Metanephros (tissue), 1 donor: Measurements from ENCODE around the gene PRELID3B. TPM values are rescaled to one million over a fixed set of nuclear protein-coding genes. Genes with fewer than 3 reads are reported as not detected.

Experiments
- total RNA-seq: library from RNA; depleted of rRNA; stranded (reverse); fragments of >200 nt; gene quantifications from one replicate; pipeline ENCODE4 v1.2.3, GENCODE V29; 2014

The PRELID3B gene
- total RNA-seq = 53.0 TPM

GRCh38 chr20:59042151-59042795, at the start of gene PRELID3B:
TSS of gene PRELID3B (minus strand) at chr20:59042786. CDS start at chr20:59042730, 56 bp downstream.

GRCh38 chr20:59032023-59032712, 10.4 kb downstream of the PRELID3B start, which contains the start of gene ATP5F1E:
TSS of gene ATP5F1E (minus strand) at chr20:59032335. CDS start at chr20:59032251, 84 bp downstream.

GRCh38 chr20:59019217-59019616, 23.4 kb downstream of the PRELID3B start, which contains the start of gene TUBB1:
TSS of gene TUBB1 (plus strand) at chr20:59019429. CDS start at chr20:59019523, 94 bp downstream.

GRCh38 chr20:59006864-59007664, 35.5 kb downstream of the PRELID3B start, which contains the start of gene CTSZ:
TSS of gene CTSZ (minus strand) at chr20:59007254. CDS start at chr20:59007128, 126 bp downstream.

Other genes with a start within 250 kb of the PRELID3B start
- 2.6 TPM for gene GNAS-AS1, start 191.9 kb downstream of the PRELID3B start, total RNA-seq
- gene GNAS, start 190.1 kb downstream of the PRELID3B start, total RNA-seq = 1,201 TPM
- 79.3 TPM for gene NELFCD, start 61.5 kb downstream of the PRELID3B start, total RNA-seq
- 90.0 TPM for gene CTSZ, start 35.5 kb downstream of the PRELID3B start, total RNA-seq
- 5.8 TPM for gene TUBB1, start 23.4 kb downstream of the PRELID3B start, total RNA-seq
- 27.4 TPM for gene ATP5F1E, start 10.5 kb downstream of the PRELID3B start, total RNA-seq
- 0.35 TPM for gene ZNF831, start 121.0 kb upstream of the PRELID3B start, total RNA-seq